Stimulated activated CD4-positive, alpha-beta T cell treated with anti-CD3 and anti-CD28 coated beads, Interleukin-4, amount 100 ng/mL, for 24 hours (primary cell): ENCODE measurements around the gene TTLL10.
"Not testable (repeated sequence)": the region's sequence is repeated elsewhere in the genome, so short reads cannot be mapped to it uniquely, and the experiment has no call there.

ENCODE experiments used
- DNase-seq: peaks from one replicate; pipeline ENCODE4 v3.0.0-alpha.2; 2020

The TTLL10 gene

GRCh38 chr1:1171546-1172340, 1.9 kb upstream of the TTLL10 start:
- no peak for DNase-seq

- DNase-seq, result no peak
Measured at GRCh38 chr1:1173061-1173792, 453 bp upstream of the TTLL10 start.

DNA sequence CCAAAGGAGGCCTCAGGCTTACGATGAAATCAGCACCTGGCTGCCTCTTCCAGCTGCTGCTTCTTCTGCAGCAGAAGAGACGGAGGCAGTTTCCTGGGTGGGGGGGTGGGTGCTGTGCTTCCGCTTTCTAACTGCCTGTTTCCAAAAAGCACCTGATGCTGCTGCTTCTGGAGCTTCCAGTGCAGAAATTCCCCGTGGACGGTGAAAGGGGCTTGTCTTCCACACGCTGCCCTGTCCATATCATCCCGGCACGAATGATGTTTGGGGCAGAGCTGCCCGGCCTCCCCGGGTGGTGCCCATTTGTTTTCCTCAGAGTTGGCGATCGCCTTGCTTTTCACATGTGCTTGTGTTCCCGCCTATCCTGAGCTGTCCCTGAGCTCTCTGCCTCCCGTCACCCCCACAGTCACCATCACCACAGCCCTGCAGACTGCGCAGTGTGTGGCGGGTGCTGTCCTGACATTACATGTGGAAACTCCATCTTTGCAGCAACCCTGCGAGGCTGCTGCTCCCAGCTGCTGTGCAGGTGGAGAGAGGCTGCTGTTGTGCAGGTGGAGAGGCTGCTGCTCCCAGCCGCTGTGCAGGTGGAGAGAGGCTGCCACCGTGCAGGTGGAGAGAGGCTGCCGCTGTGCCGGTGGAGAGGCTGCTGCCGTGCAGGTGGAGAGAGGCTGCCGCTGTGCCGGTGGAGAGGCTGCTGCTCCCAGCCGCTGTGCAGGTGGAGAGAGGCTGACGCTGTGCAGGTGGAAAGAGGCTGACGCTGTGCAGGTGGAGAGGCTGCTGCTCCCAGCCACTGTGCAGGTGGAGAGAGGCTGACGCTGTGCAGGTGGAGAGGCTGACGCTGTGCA, 1.8 kb downstream of the TTLL10 start:
- no peak for DNase-seq

- not testable (repeated sequence) for DNase-seq
Measured at GRCh38 chr1:1176063-1176761, 2.5 kb downstream of the TTLL10 start.

DNA sequence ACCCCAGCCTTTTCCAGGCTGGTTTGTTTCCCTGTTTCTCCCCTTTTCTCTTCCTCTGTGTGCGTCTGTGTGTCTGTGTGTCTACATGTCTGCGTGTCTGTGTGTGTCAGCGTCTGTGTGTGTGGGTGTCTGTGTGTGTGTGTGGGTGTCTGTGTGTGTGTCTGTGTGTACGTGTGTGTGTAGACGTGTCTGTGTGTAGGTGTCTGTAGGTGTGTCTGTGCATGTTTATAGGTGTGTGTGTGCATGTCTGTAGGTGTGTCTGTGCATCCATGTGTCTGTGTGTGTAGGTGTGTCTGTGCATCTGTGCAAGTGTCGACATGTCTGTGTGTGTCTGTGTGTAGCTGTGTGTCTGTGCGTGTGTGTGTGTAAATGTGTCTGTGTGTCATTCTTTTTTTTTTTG, 3.3 kb downstream of the TTLL10 start:
- no peak for DNase-seq

DNA sequence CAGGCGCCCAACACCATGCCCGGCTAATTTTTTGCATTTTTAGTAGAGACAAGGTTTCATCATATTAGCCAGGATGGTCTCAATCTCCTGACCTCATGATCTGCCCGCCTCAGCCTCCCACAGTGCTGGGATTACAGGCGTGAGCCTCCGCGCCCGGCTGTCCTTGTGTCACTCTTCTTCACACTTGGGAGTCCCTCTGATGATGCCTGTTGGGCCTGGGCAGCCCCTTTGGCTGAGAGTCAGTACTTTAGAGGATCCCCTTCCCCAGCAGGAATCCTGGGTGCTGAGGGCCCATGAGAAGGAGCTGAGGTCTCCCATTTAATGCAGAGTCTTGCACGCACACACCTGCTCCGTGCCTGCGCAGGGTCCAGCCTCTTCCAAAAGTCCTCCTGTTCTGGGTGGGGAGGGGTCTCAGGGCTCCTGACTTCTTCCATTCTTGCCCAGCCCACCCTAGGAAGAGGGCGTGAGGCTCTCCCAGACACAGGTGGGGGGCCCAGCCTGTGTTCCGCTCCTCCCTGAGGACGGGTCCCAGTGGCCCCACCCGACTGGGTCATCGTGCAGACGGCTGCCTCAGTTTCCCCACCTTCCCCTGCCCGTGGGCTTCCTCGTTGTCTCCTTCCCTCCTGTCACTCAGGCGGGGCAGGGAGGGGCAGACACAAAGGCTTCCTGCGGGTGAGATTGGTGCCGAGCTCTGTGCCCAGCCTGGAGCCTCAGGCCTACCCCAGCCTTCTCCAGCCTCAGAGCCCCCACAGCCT, 3.9 kb downstream of the TTLL10 start:
- DNase-seq, result no peak

DNA sequence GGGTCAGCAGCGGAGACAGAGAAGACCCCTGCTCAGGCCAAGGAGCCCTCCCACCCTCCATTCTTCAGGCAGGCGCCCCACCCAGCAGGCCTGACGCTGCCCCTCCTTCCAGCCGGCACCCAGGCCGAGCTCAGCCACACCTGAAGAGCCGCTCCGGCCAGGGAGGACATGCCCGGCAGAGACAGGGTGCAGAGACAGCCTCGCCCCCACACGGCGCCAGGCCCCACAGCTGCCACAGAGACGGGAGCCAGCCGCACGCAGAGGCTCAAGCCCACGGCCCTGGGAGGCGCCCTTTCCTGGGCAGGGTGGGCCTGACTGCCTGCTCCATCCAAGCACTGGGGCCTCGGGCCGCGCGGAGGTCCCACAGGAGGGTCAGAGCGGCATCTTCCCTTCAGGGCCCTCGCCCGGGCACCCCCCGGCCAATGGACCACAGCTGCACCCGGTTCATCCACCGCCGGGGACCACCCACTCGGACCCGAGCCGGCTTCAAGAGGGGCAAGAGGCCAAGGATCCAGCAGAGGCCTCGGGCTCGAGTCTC, 5.2 kb downstream of the TTLL10 start:
- DNase-seq, result no peak

DNA sequence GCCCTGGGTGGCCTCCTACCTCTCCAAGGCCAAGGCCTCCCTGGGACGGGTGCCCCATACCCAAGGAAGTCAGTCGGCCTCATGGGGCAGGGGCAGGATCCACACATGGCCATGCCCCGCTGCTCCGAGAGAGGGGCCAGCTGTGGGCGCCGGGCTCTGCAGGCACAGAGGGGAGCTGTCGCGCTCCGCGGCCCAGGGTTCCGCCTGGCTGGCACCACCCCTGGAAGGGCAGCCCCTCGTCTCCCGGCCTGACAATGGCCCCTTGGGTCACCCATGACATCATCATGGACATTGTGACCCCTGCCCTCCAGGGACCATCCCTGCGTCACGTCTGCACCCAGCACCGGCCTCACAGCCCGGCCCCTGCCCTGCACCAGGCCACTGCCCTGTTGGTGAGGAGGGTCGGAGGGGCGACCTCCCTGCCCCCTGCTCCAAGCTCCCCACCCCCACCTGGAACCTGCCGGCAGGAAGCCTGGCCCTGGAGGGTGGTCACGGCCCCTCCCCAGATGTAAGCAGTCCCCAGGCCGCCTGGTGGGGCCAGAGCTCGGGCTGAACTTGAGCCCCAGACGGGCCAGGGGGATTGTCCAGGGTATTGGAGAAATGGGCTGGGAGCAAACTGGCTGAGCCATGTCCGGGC, 5.8 kb downstream of the TTLL10 start:
- no peak for DNase-seq

DNA sequence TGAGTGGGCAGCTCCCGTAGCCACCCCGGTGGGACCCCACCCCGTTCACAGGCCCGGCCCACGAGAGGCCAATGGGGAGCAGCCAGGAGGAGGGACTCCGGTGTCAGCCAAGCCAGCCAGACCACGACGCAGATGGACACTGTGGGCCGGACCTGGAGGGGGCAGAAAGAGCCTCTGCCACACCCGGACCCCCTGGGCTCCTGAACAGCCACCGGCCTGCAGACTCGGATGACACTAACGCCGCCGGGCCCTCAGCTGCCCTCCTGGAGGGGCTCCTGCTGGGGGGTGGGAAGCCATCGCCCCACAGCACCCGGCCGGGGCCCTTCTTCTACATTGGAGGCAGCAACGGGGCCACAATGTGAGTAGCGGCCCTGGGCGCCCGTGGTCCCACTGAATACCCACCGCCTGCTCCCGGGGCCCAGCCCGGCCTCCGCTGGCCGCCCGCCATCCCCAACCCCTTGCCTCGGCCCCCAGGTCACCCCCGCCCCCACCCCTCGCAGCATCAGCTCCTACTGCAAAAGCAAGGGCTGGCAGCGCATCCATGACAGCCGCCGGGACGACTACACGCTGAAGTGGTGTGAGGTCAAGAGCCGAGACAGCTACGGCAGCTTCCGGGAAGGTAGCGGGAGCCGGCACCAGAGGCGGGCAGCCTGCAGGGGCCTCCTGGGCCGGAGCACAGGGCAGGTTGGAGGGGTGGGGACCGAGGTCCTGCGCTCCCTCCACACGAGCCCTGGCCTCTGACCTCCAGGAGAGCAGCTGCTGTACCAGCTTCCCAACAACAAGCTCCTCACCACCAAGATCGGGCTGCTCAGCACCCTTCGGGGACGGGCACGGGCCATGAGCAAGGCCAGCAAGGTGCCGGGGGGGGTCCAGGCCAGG, 6.5 kb downstream of the TTLL10 start:
- DNase-seq, result no peak

- no peak for DNase-seq
Measured at GRCh38 chr1:1181129-1181937, 7.7 kb downstream of the TTLL10 start.

GRCh38 chr1:1181938-1182410, 8.3 kb downstream of the TTLL10 start:
- no peak for DNase-seq

GRCh38 chr1:1182491-1183220, 9.0 kb downstream of the TTLL10 start:
- DNase-seq, result no peak

DNA sequence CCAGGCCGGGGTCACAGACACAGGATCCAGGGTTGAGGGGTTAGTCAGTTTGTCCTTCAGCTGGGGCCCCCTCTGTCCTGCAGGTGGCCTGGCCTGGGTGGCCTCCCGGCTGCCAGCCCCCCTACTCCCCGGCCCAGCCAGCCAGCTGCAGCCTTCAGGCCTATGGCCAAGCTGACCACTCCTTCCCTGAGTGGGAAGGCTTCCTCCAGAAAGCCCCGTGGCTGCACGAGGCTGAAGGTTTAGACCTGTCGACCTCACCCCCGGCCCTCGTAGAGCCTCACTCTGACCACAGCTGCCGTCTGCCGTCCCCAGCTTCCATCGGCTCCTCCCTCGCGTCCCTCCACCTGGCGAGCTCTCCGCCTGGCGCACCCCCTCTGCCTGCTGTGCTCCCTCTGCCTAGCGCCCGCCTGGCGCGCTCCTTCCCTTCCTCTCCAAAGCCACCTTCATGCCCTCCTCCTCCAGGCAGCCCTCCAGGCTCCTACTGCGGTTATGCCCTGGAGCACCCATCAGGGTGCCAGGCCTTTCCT, 9.6 kb downstream of the TTLL10 start:
- no peak for DNase-seq

DNA sequence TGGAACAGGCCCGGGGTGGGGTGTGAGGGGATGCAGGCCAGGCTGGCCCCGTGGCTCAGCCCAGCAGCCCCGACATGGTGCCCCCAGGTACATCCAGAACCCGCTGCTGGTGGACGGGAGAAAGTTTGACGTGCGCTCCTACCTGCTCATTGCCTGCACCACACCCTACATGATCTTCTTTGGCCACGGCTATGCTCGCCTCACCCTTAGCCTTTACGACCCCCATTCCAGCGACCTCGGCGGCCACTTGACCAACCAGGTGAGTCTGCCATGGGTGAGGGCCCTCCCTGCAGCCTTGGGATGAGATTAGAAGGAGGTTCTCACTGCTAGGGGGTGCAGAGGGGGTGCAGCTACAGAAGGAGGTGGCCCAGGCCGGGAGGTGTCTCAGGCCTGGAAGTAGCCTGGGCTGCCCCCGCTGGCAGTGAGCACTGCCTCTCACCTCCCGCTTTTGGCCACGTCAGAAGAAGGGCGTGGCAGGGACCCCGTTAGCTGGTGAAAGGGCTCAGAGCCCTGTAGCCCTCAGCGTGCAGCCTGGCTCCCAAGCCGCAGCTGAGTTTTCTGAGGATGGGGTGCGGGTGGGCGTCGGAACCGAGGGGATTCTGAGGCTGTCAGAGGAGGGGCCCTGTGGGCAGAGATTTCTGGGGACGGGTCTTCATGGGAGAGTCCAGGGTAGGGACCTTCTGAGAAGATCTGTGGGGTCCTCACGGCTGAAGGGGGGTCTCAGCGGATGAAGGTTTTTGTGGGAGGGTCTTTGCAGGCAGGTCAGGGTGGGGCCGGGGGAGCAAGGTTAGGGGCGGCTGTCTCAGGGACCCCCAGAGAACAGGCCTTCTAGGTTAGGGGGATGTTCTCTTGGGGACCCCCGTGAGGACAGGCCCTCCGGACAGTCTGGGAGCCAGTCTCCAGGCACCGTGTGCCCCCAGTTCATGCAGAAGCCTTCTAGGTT, 10.4 kb downstream of the TTLL10 start:
- DNase-seq, result no peak

- no peak for DNase-seq
Measured at GRCh38 chr1:1185101-1185765, 11.6 kb downstream of the TTLL10 start.

- no peak for DNase-seq
Measured at GRCh38 chr1:1187938-1188337, 14.3 kb downstream of the TTLL10 start.
